Hematopoietic multipotent progenitor cell treated with erythropoietin and hydrocortisone succinate and interleukin-3 and kit ligand, for 6 days (in vitro differentiated cells): Measurements from ENCODE around the gene CYP27A1.
"Not testable (repeated sequence)": the region's sequence is repeated elsewhere in the genome, so short reads cannot be mapped to it uniquely, and the experiment has no call there.

Experiments used
- DNase-seq: peaks from one replicate; pipeline ENCODE4 v3.0.0-alpha.2; 2015

CYP27A1 gene

GRCh38 chr2:218832520-218832919, 50.6 kb downstream of the CYP27A1 start:
- DNase-seq, result no peak

DNA sequence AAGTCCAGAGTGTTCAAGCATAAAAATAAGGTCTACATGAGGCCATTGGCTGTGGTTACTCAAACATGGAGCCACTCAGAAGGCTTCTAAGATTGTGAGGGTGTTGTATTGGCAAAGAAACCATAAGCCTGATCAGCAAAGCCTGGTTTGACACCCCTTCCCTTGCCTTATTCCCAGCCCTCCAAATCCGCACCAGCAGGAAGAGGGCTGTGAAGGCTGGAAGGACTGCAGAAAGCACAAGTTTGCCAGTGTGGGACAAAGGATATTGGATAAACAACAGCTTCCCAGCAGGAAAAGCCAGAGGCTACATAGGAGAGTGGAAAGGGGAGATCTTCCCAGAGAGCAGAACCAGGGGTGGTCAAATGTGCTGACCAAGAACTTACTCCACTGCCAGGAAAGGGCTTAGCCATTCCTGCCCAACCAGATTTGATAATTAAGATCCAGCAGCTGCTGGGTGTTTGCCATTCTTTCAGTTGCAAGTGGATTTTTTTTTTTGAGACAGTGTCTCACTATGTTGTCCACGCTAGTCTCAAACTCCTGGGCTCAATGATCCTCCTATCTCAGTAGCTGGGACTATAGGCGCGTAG, 51.2 kb downstream of the CYP27A1 start:
- DNase-seq, result no peak

GRCh38 chr2:218834685-218835084, 52.7 kb downstream of the CYP27A1 start:
- DNase-seq, result no peak

- no peak for DNase-seq
Measured at GRCh38 chr2:218837495-218837894, 55.5 kb downstream of the CYP27A1 start.

DNA sequence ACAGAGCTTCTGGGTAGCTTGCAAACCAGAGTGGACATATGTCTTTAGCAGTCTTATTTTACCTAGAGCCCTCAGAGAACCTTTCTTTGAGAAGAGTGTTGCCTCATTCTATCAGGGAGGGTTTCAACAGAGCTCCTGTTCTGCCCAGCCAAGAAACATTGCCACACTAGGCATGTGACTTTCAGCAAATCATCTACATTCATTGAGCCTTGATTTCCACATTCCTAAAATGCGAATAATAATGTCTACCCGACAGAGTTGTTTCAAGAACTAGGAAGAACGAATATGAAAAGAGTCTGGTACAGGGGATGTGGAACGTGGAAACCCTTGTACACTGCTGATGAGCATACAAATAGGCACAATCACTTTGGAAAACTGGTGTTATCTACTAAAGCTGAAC, 57.5 kb downstream of the CYP27A1 start:
- no peak for DNase-seq

- DNase-seq, result no peak
Measured at GRCh38 chr2:218839888-218840287, 57.9 kb downstream of the CYP27A1 start.

DNA sequence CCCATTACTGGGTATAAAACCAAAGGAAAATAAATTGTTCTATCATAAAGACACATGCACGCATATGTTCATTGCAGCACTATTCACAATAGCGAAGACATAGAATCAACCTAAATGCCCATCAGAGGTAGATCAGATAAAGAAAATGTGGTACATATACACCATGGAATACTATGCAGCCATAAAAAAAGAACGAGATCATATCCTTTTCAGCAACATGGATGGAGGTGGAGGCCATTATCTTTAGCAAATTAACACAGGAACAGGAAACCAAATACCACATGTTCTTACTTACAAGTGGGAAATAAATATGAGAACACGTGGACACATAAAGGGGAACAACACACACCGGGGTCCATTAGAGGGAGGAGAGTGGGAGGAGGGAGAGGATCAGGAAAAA, 62.4 kb downstream of the CYP27A1 start:
- DNase-seq, result not testable (repeated sequence)

DNA sequence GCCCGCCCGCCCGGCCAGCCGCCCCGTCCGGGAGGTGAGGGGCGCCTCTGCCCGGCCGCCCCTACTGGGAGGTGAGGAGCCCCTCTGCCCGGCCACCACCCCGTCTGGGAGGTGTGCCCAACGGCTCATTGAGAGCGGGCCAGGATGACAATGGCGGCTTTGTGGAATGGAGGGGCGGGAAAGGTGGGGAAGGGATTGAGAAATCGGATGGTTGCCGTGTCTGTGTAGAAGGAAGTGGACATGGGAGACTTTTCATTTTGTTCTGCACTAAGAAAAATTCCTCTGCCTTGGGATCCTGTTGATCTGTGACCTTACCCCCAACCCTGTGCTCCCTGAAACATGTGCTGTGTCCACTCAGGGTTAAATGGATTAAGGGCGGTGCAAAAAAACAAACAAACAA, 65.0 kb downstream of the CYP27A1 start:
- not testable (repeated sequence) for DNase-seq

- DNase-seq, result no peak
Measured at GRCh38 chr2:218849721-218850120, 67.8 kb downstream of the CYP27A1 start.

- DNase-seq, result no peak
Measured at GRCh38 chr2:218850796-218851195, 68.8 kb downstream of the CYP27A1 start.

- DNase-seq, result no peak
Measured at GRCh38 chr2:218851286-218851685, 69.3 kb downstream of the CYP27A1 start.

GRCh38 chr2:218852911-218853667, 71.1 kb downstream of the CYP27A1 start:
- peak; percentile 79 for DNase-seq

DNA sequence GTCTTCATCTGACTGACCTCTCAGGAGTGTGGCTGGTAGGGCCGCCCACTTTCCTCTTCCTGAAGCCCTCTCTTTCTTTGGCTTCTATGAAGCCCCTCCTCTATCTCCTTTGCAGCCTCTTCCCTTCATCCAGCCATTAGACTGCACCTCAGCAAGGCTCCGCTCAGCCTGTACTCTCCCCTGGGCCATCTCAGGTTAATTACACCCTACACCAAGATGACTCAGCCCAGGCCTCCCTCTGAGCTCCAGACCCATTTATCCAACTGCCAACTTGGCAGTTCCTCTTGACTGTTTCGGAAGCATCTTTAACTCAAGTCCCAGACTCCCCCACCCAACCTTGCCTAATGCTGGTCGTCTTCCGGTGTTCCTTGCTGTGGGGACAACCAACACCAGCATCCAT, 71.8 kb downstream of the CYP27A1 start:
- no peak for DNase-seq

- no peak for DNase-seq
Measured at GRCh38 chr2:218854860-218855259, 72.9 kb downstream of the CYP27A1 start.

DNA sequence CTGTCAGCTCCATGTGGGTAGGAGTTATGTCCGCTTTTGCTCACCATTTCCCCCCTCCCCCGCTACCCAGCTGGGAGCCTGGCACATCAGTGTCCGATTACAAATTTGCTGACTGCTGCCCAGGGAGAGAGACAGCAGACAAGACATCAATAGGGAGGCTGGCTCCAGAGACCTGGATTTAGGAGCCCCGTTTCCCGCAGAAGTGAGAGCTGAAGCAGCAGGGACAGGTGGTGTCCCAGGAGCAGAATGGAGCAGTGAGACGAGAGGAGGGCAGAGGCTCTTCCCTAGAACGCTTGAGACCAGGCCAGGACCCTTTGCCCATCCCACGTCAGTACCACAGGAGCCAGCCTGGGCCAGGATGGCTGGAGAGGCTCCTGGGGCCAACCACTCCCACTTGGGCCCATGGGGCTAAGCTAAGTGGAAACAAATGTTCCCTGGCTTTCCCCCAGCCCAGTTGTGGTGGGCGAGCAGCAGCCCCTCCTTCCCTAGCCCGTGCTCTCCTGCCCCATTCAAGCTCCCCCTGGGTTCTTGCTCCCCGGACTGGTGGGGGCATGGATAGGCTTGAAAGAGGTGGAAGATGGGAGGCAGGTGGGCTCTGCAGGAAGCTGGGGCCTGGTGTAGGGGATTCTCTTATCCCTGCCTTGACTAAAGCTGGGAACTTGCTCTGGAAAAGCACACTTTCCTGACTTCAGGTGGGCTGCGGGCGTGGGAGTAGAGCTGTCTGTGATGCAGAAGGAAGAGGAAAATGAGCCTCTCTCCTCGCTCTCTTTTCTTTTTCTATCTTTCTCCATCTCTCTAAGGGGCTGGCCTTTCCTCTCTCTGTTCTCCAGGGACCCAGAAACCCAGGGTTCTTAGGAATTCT, 73.6 kb downstream of the CYP27A1 start:
- no peak for DNase-seq

GRCh38 chr2:218856167-218856895, 74.4 kb downstream of the CYP27A1 start:
- peak; percentile 26 for DNase-seq

- no peak for DNase-seq
Measured at GRCh38 chr2:218856896-218857243, 74.9 kb downstream of the CYP27A1 start.

DNA sequence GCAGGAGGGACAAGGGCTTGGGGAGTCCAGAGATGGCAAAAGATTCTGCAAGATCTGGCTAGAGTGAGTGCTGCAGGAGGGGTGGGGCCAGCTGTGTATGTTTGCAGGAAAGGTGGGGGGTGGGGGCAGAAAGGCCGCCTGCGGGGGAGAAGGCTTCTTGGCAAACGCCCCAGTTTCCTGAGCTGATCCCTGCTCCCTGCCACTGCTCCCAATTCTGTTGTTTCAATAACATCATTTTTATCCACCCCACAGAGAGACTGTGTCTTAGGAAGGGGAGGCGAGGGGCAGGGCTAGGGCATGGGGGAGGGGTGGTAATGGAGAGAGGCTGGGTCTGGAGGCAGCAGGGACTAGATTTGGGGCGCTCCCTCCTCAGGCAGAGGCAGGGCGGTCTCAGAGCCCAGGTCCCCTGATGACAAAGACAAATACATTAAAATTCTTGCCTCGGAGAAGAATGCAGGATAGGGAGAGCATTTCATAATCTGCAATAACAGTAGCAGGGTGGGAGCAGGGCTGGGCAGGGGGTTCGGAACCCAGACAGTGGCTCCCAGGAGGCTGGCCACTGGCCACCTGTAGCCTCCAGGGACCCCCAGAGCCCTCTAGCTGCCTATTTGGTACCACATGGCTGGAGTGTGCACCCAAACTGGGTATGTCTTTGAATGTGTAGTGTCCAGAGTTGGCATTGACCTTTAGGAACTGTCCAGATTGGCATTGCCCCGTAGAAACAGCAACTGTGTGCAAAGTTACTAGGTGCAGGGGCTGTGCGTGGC, 75.6 kb downstream of the CYP27A1 start:
- DNase-seq, result no peak

DNA sequence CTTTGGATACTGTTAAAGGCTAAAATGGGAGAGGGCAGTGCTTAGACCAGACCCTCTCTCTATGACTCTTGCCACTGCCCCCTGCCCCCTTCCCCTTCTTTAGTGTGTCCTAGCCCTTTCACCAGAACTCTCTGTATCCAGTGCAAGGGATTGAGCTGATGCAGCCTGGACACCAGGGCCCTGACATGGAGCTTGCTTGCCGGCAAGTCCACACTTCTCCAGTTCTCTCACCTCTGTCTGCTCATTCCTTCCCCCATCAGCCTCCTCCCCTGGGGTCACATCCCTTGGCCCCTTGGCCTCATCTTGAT, 76.1 kb downstream of the CYP27A1 start:
- no peak for DNase-seq

DNA sequence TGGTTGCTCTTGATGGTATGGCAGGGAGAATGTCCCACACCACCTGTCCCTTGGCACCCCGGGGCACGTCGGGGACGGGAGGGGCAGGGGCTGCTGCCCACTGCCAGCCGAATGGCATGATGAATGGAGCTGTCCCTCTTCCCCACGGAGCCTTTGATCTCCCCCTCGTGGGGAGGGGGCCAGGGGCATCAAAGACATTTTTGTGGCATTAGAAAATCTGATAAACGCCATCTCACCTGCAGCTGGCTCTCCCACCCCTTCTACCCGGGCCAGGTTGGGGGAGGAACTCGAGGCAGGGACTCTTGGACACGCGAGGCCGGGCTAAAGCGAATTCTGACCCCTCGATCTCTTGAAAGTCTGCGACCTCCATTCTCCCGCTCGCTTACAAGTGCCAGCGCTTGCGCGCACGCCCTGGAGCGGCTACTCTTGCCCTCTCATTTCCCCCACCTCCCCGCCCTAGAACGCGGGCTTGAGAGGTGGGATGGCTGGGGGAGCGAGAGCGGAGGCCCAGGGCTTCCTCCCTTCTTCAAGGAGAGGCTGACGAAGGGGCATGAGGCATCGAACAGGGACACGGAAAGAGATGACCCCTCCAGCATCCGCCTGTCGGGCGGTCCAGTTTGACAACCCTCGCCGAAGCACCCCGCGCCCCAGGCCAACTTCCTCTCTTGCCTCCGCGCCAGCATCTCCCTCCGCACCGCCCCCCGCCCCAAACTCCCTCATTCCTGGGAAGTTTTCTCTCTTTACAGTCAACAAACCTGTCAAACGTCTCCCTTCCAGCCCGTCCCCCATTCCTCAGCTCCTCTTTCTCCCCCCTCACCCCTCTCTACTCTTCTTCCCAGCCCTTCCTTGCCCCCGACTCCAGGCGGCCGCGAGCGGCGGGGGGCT, 77.0 kb downstream of the CYP27A1 start:
- no peak for DNase-seq

- no peak for DNase-seq
Measured at GRCh38 chr2:218859556-218859987, 77.6 kb downstream of the CYP27A1 start, which contains the start of gene WNT6. TSS of gene WNT6 (plus strand) at chr2:218859805. CDS start at chr2:218860038, 233 bp downstream.
